Activated CD4-positive, alpha-beta T cell treated with anti-CD3 and anti-CD28 coated beads for 24 hours (primary cell): ENCODE results near the gene COQ10A.

Experiments used
- DNase-seq, 2 donors: peaks; one replicate each; pipeline ENCODE4 v3.0.0-alpha.2; 2020; ENCODE audit warnings: low read depth in 2 of 2

Gene COQ10A

GRCh38 chr12:56266693-56267442 lies at the start of gene COQ10A:
Gene COQ10A (plus strand): TSS chr12:56266942. CDS start chr12:56267119, 177 bp downstream.
- peak; percentile 74 to 79 for DNase-seq

- DNase-seq: no peak
Observed at GRCh38 chr12:56219840-56220239, 46.9 kb upstream of the COQ10A start.

- no peak for DNase-seq
Observed at GRCh38 chr12:56220611-56221231, 46.0 kb upstream of the COQ10A start.

- no peak for DNase-seq
Observed at GRCh38 chr12:56221232-56221756, 45.4 kb upstream of the COQ10A start.

GRCh38 chr12:56221757-56222530 lies 44.8 kb upstream of the COQ10A start, which contains the start of gene RNF41:
Gene RNF41 (minus strand): TSS chr12:56221922. CDS start chr12:56214047, 7,875 bp downstream.
- DNase-seq: peak; percentile 82 to 87

- DNase-seq: no peak
Observed at GRCh38 chr12:56222531-56222895, 44.2 kb upstream of the COQ10A start.

GRCh38 chr12:56223571-56224101 lies 43.1 kb upstream of the COQ10A start:
- no peak for DNase-seq

GRCh38 chr12:56224102-56224701 lies 42.5 kb upstream of the COQ10A start, which contains the start of gene NABP2:
Gene NABP2 (plus strand): TSS chr12:56224342. CDS start chr12:56224857, 515 bp downstream.
- DNase-seq: peak; percentile 92 to 95

- no peak for DNase-seq
Observed at GRCh38 chr12:56224954-56225353, 41.8 kb upstream of the COQ10A start.

- DNase-seq: no peak
Observed at GRCh38 chr12:56229082-56229481, 37.7 kb upstream of the COQ10A start.

GRCh38 chr12:56229916-56230431 lies 36.8 kb upstream of the COQ10A start, which contains the start of gene SLC39A5:
Gene SLC39A5 (plus strand): TSS chr12:56230051. CDS start chr12:56231275, 1,224 bp downstream.
- no peak for DNase-seq

GRCh38 chr12:56230432-56231183 lies 36.1 kb upstream of the COQ10A start:
- DNase-seq: no peak

GRCh38 chr12:56231184-56231582 lies 35.6 kb upstream of the COQ10A start:
- DNase-seq: no peak

- no peak for DNase-seq
Observed at GRCh38 chr12:56234746-56235436, 31.9 kb upstream of the COQ10A start.

- DNase-seq: no peak
Observed at GRCh38 chr12:56236091-56236490, 30.7 kb upstream of the COQ10A start.

GRCh38 chr12:56236985-56237384 lies 29.8 kb upstream of the COQ10A start:
- no peak for DNase-seq

- DNase-seq: no peak
Observed at GRCh38 chr12:56237552-56237951, 29.2 kb upstream of the COQ10A start.

- no peak for DNase-seq
Observed at GRCh38 chr12:56241424-56242303, 25.1 kb upstream of the COQ10A start.

GRCh38 chr12:56242986-56243385 lies 23.8 kb upstream of the COQ10A start:
- DNase-seq: no peak
